Keratinocyte (primary cell): ENCODE results near the gene TNFRSF11A. TPM values are rescaled to one million over a fixed set of nuclear protein-coding genes. Genes with fewer than 3 reads are reported as not detected.
A peak's percentile ranks its signal among the peaks of the same experiment; 100 is the strongest.

ENCODE experiments used
- DNase-seq: peaks from one replicate; pipeline ENCODE4 v3.0.0-alpha.2; 2011; ENCODE audit warnings: low read depth, missing footprints, low spot score
- FAIRE-seq: peaks from 2 replicates; lab custom pipeline; 2011; peaks lifted over from hg19 to GRCh38; lab: Jason Lieb, UNC
- H2AFZ ChIP-seq: 2 replicates; pipeline ENCODE4 v1.6.0; 2012; ENCODE audit warnings: low read length, control low read depth, inconsistent platforms; ENCODE audit not compliant: control insufficient read depth
- H3K27ac ChIP-seq: 2 replicates; pipeline ENCODE4 v1.5.1; 2011; ENCODE audit warnings: low read length; ENCODE audit not compliant: control insufficient read depth, insufficient read depth
- H3K27me3 ChIP-seq: 3 replicates; pipeline ENCODE4 v1.6.0; 2011; ENCODE audit warnings: low read length; ENCODE audit not compliant: control insufficient read depth, insufficient read depth; ENCODE audit errors: extremely low read depth
- H3K36me3 ChIP-seq, 2 experiments: 2 replicates in 1 of 2; 3 replicates in 1 of 2; pipeline ENCODE4 v1.5.1; 2011; ENCODE audit warnings: low read length in 2 of 2, mild to moderate bottlenecking in 1 of 2; ENCODE audit not compliant: control insufficient read depth in 2 of 2, insufficient read depth in 2 of 2; ENCODE audit errors: extremely low read depth in 1 of 2
- H3K4me1 ChIP-seq: 3 replicates; pipeline ENCODE4 v1.5.1; 2011; ENCODE audit warnings: low read length; ENCODE audit not compliant: control insufficient read depth, insufficient read depth; ENCODE audit errors: extremely low read depth
- H3K4me2 ChIP-seq: 3 replicates; pipeline ENCODE4 v1.6.0; 2011; ENCODE audit warnings: low read depth, low read length; ENCODE audit not compliant: control insufficient read depth, insufficient read depth; ENCODE audit errors: extremely low read depth
- H3K4me3 ChIP-seq, 3 experiments: fragments of 200-600 bp in 1 of 3; sonication (generic) in 1 of 3; 2 replicates in 2 of 3; 3 replicates in 1 of 3; pipeline ENCODE4 v1.5.1; 2011 to 2016; ENCODE audit warnings: low read length in 3 of 3, mild to moderate bottlenecking in 3 of 3, control low read depth in 2 of 3, inconsistent platforms in 1 of 3, low read depth in 1 of 3, mixed read lengths in 1 of 3, mixed run types in 1 of 3, moderate library complexity in 1 of 3; ENCODE audit not compliant: control insufficient read depth in 2 of 3, insufficient read depth in 2 of 3; ENCODE audit errors: extremely low read depth in 1 of 3
- H3K79me2 ChIP-seq: 2 replicates; pipeline ENCODE4 v1.6.0; 2012; ENCODE audit warnings: low read length; ENCODE audit not compliant: control insufficient read depth, insufficient read depth
- H3K9ac ChIP-seq: 3 replicates; pipeline ENCODE4 v1.6.0; 2011; ENCODE audit warnings: low read length; ENCODE audit not compliant: control insufficient read depth, insufficient read depth; ENCODE audit errors: extremely low read depth
- H3K9me1 ChIP-seq: 3 replicates; pipeline ENCODE4 v1.6.0; 2011; ENCODE audit warnings: low read length; ENCODE audit not compliant: control insufficient read depth, insufficient read depth; ENCODE audit errors: extremely low read depth
- H3K9me3 ChIP-seq: 2 replicates; pipeline ENCODE4 v1.5.1; 2012; ENCODE audit warnings: low read depth, low read length; ENCODE audit not compliant: control insufficient read depth
- H4K20me1 ChIP-seq: 3 replicates; pipeline ENCODE4 v1.6.0; 2011; ENCODE audit warnings: low read length; ENCODE audit not compliant: control insufficient read depth, insufficient read depth; ENCODE audit errors: extremely low read depth
- CTCF ChIP-seq, 3 experiments: IDR thresholded peaks in 1 of 3; conservative IDR thresholded peaks in 1 of 3; optimal IDR thresholded peaks in 1 of 3; 2 replicates in 2 of 3; 3 replicates in 1 of 3; pipeline versions ENCODE3 to v1.5.1; 2011; ENCODE audit warnings: low read length in 3 of 3, mild to moderate bottlenecking in 3 of 3, moderate library complexity in 2 of 3, control low read depth in 1 of 3, inconsistent platforms in 1 of 3; ENCODE audit not compliant: insufficient read depth in 2 of 3; ENCODE audit errors: extremely low read depth in 1 of 3
- EZH2 ChIP-seq: IDR thresholded peaks from one replicate; pipeline ENCODE4 v1.6.1; 2012; ENCODE audit warnings: inconsistent platforms, mild to moderate bottlenecking, low read length, moderate library complexity
- dilution Hi-C: fragments of 300-500 bp; cut with MboI; formaldehyde crosslinking; loops from one replicate; pipeline ENCODE4 v1.7.0; 2020; ENCODE audit warnings: low sequenced_read_pairs; ENCODE audit not compliant: extremely low pct_ligation_motif_present
- polyA plus RNA-seq, 5 experiments: library from polyadenylated mRNA; depleted of rRNA in 3 of 5; stranded (reverse) in 3 of 5; stranded (forward) in 1 of 5; unstranded in 1 of 5; fragments of >200 nt; gene quantifications; 1 replicate in 1 of 5; 2 replicates in 3 of 5; 3 replicates in 1 of 5; pipeline versions ENCODE4 v1.2.1 to v1.2.3, GENCODE V29; 2011 to 2012; ENCODE audit warnings: missing spikeins in 2 of 5, low read depth in 1 of 5, low replicate concordance in 1 of 5

Gene TNFRSF11A
- polyA plus RNA-seq, 1 donor (not counting 4 experiments of a cell fraction or from before 2014, with no cell fraction given), result 0.51 TPM

GRCh38 chr18:62280786-62281185 lies 44.3 kb upstream of the TNFRSF11A start:
- H3K9me1 ChIP-seq, result no peaks in the 10 kb centered on the region
- H3K4me1 ChIP-seq, result peaks cover 15% of the 10 kb centered on the region
- TF ChIP-seq EZH2, result no peak
- no peak for TF ChIP-seq CTCF (optimal IDR thresholded peaks at IDR 0.05 in 1 of 3, IDR thresholded peaks at IDR 0.05 in 1 of 3, conservative IDR thresholded peaks at IDR 0.05 in 1 of 3; ENCODE audit: extremely low read depth in 1 of 3, insufficient read depth in 2 of 3, low read length in 3 of 3)
- H3K9me3 ChIP-seq, result no peaks in the 10 kb centered on the region
- no peak overlapping the region for H2AFZ ChIP-seq
- DNase-seq, result no peak
- H3K9ac ChIP-seq, result no peak overlapping the region
- no peak overlapping the region for H3K4me3 ChIP-seq
- H3K27me3 ChIP-seq, result no peaks in the 10 kb centered on the region
- dilution Hi-C loops, result no loop called here
- peaks cover 0 to 6% of the 10 kb centered on the region in 2 experiments for H3K36me3 ChIP-seq
- no peaks in the 10 kb centered on the region for H4K20me1 ChIP-seq
- no peak overlapping the region for H3K4me2 ChIP-seq
- no peak overlapping the region for H3K27ac ChIP-seq
- H3K79me2 ChIP-seq, result no peaks in the 10 kb centered on the region
- FAIRE-seq, result peak; percentile 39

GRCh38 chr18:62281684-62282083 lies 43.4 kb upstream of the TNFRSF11A start:
- Histone ChIP-seq H3K9me1 (no peaks in the 10 kb centered on the region), H3K36me3 (peaks cover 0 to 8% of the 10 kb centered on the region in 2 experiments), H2AFZ (no peak overlapping the region), H3K27ac (peak overlapping the region; percentile 66), H3K4me1 (peaks cover 15% of the 10 kb centered on the region), H4K20me1 (no peaks in the 10 kb centered on the region), H3K4me2 (peak overlapping the region; percentile 62), H3K27me3 (no peaks in the 10 kb centered on the region), H3K9ac (no peak overlapping the region), H3K79me2 (no peaks in the 10 kb centered on the region), H3K9me3 (no peaks in the 10 kb centered on the region), H3K4me3 (no peak overlapping the region)
- dilution Hi-C loops, result no loop called here
- FAIRE-seq (peak; percentile 67), DNase-seq (peak; percentile 61)
- no peak for TF ChIP-seq EZH2
- no peak for TF ChIP-seq CTCF (optimal IDR thresholded peaks at IDR 0.05 in 1 of 3, IDR thresholded peaks at IDR 0.05 in 1 of 3, conservative IDR thresholded peaks at IDR 0.05 in 1 of 3; ENCODE audit: extremely low read depth in 1 of 3, insufficient read depth in 2 of 3, low read length in 3 of 3)
